Measurements from ENCODE around the gene PRKAG2.

The PRKAG2 gene

DNA sequence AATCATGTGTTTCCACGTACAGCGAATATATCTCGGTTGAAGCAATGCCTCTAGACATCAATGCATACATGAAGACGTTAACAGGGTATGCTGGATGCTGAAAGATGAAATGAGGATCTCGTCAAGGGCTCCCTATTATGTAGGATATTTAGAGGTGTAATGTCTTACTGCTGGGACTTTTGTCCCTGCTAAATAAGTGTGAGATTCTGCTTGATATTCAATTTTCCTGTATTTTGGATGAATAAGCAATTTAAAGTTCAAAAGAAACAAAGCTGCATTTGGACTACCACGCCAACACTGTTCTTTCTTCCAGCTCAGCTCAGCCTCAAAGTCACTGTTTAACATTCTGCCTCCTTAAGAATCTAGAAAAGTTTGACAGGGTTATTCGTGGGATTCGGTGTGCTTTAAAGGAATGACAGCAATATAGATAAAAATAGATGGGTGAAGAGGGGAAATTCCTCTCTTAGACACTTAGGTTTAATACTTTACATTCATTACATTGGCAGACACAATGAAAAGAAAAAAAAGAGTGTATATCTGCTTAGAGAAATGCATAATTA lies 247.1 kb downstream of the PRKAG2 start:
- Histone ChIP-seq H3K27me3 (ENCODE audit: insufficient read depth, low read length) (no peaks in the 10 kb centered on the region), H3K36me3 (ENCODE audit: insufficient read depth, low read length) (no peaks in the 10 kb centered on the region), H2AFZ (ENCODE audit: low read depth, low read length) (no peak overlapping the region), H3K4me1 (ENCODE audit: insufficient read depth, low read length) (peaks cover 21% of the 10 kb centered on the region), H3K4me3 (ENCODE audit: low read length) (no peak overlapping the region), H3K9me3 (ENCODE audit: low read length) (no peaks in the 10 kb centered on the region)

DNA sequence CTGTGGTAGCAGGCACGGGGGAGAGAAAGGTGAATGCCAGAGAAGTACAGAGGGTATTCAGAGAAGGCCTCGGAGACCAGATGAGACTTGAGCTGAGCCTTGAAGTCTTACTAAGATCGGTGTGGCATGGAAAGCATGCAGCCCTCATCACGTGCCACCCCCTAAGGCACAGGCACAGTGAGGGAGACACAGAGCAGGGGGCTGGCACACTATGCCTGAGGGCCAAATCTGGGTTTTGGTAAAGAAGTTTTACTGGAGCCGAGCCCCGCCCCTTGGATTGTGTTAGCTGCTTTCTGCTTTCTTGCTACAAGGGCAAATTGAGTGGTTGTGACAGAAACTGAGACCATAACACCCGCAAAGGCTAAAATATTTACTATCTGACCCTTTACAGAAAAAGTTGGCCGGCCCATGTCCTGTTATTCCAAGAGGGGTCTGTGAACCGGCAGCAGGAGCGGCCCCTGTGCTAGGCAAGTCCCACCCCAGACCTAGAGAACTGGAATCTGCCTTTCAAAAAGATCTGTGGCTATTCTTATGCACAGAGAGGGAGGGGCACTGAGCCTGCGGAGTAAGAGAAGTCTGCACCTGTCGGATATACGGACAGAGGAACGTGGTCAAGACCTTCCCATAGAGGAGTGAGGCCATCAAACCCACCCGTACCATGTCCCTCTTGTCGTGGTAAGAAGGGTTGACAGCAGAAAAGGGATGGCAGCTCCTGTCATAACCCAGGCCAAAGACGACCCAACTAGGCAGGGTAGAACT lies 247.9 kb downstream of the PRKAG2 start:
- Histone ChIP-seq H3K4me1 (ENCODE audit: insufficient read depth, low read length) (peaks cover 21% of the 10 kb centered on the region), H3K36me3 (ENCODE audit: insufficient read depth, low read length) (no peaks in the 10 kb centered on the region), H3K4me3 (ENCODE audit: low read length) (no peak overlapping the region), H2AFZ (ENCODE audit: low read depth, low read length) (no peak overlapping the region), H3K9me3 (ENCODE audit: low read length) (no peaks in the 10 kb centered on the region), H3K27me3 (ENCODE audit: insufficient read depth, low read length) (no peaks in the 10 kb centered on the region)

DNA sequence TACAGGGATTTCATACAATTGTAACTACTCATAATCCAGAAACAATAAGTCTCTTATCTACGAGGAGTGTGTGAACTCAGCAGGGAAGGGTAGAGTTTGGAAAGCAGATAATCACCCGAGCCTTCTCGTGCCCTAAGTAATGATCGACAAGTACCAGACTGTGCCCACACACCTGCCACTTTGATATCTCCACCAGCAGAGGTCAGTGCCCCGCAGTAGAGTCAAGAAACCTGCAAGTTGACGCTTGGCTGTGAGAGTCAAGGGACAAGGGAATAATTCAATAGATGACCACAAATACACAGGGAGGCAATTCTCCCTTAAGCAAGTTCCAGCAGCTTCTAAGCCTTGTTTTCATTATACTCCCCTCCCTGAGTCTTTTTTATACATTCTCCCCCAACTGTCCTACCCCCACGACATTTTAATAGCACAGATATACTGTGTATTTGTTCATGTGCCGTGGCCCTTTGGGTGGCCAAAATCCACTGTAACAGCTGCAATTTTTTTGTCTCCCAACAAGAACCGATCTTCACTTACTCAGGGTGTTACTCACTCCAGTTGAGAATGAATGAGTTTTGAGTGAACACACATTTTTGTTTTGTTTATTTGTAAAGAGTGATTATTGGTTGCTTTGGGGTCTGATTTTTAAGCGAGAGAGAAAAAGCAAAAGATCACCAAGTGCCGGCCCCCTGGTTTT lies 250.3 kb downstream of the PRKAG2 start:
- H3K9me3 ChIP-seq (ENCODE audit: low read length) = no peaks in the 10 kb centered on the region
- H3K36me3 ChIP-seq (ENCODE audit: insufficient read depth, low read length) = no peaks in the 10 kb centered on the region
- no peak overlapping the region for H3K4me3 ChIP-seq (ENCODE audit: low read length)
- no peak overlapping the region for H2AFZ ChIP-seq (ENCODE audit: low read depth, low read length)
- H3K4me1 ChIP-seq (ENCODE audit: insufficient read depth, low read length) = peaks cover 21% of the 10 kb centered on the region
- H3K27me3 ChIP-seq (ENCODE audit: insufficient read depth, low read length) = no peaks in the 10 kb centered on the region

GRCh38 chr7:151625606-151626005 lies 251.3 kb downstream of the PRKAG2 start:
- Histone ChIP-seq H3K4me1 (ENCODE audit: insufficient read depth, low read length) (peaks cover 16% of the 10 kb centered on the region), H3K27me3 (ENCODE audit: insufficient read depth, low read length) (no peaks in the 10 kb centered on the region), H3K9me3 (ENCODE audit: low read length) (no peaks in the 10 kb centered on the region), H3K4me3 (ENCODE audit: low read length) (no peak overlapping the region), H3K36me3 (ENCODE audit: insufficient read depth, low read length) (no peaks in the 10 kb centered on the region), H2AFZ (ENCODE audit: low read depth, low read length) (no peak overlapping the region)

DNA sequence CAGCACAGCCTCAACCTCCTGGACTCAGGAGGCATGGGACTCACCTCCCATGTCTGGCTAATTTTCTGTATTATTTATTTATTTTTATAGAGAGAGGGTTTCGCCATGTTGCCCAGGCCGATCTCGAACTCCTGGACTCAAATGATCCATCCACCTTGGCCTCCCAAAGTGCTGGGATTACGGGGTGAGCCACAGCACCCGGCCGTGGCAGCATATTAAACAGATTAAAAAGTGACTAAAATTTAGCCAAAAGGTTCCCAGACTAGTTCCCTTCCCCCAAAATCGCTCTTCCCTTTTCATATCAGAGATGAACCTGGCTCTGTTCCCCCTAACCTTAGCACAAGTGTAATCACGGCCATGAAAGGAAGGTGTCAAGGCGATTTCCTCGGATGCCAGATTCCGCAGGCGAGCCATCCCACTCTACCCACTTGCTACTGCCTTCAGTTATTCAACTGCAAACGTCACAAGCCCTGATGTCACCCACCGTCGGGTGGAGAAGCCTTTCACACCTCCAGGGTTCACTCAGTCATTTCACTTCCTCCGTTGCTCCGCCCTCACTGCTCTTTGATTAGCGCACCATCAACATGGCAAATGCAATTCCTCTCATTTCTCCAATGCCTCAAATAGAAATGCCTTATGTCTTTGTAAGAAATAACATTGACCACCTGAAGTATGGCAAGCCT lies 252.5 kb downstream of the PRKAG2 start:
- Histone ChIP-seq H3K4me1 (ENCODE audit: insufficient read depth, low read length) (peaks cover 7% of the 10 kb centered on the region), H3K36me3 (ENCODE audit: insufficient read depth, low read length) (no peaks in the 10 kb centered on the region), H3K27me3 (ENCODE audit: insufficient read depth, low read length) (no peaks in the 10 kb centered on the region), H3K4me3 (ENCODE audit: low read length) (no peak overlapping the region), H3K9me3 (ENCODE audit: low read length) (no peaks in the 10 kb centered on the region), H2AFZ (ENCODE audit: low read depth, low read length) (no peak overlapping the region)

GRCh38 chr7:151623766-151624165 lies 253.1 kb downstream of the PRKAG2 start:
- no peaks in the 10 kb centered on the region for H3K36me3 ChIP-seq (ENCODE audit: insufficient read depth, low read length)
- no peaks in the 10 kb centered on the region for H3K9me3 ChIP-seq (ENCODE audit: low read length)
- no peak overlapping the region for H3K4me3 ChIP-seq (ENCODE audit: low read length)
- H3K27me3 ChIP-seq (ENCODE audit: insufficient read depth, low read length) = no peaks in the 10 kb centered on the region
- no peak overlapping the region for H2AFZ ChIP-seq (ENCODE audit: low read depth, low read length)
- H3K4me1 ChIP-seq (ENCODE audit: insufficient read depth, low read length) = peaks cover 1% of the 10 kb centered on the region

DNA sequence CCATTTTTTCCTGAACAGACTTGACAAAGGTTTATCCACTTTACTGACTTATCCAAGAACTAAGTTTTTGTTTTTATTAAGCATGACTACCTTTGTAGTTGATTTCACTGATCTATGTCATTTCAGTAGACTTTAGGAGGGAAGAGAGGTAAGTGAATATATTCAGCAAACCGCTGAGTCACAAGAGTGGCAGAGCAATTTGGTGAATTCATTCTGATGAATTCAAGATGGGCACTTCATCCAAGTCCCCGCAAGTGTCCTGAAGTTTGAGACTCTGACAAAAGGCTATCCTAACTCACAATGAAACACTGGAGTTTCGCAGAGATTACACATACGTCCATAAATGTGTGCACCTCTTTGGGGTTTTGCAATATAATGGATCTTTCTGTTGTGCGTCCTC lies 255.0 kb downstream of the PRKAG2 start:
- Histone ChIP-seq H2AFZ (ENCODE audit: low read depth, low read length) (no peak overlapping the region), H3K4me1 (ENCODE audit: insufficient read depth, low read length) (no peaks in the 10 kb centered on the region), H3K4me3 (ENCODE audit: low read length) (no peak overlapping the region), H3K36me3 (ENCODE audit: insufficient read depth, low read length) (no peaks in the 10 kb centered on the region), H3K27me3 (ENCODE audit: insufficient read depth, low read length) (no peaks in the 10 kb centered on the region), H3K9me3 (ENCODE audit: low read length) (no peaks in the 10 kb centered on the region)

- no peaks in the 10 kb centered on the region for H3K4me1 ChIP-seq (ENCODE audit: insufficient read depth, low read length)
- H3K36me3 ChIP-seq (ENCODE audit: insufficient read depth, low read length) = no peaks in the 10 kb centered on the region
- no peak overlapping the region for H2AFZ ChIP-seq (ENCODE audit: low read depth, low read length)
- no peaks in the 10 kb centered on the region for H3K9me3 ChIP-seq (ENCODE audit: low read length)
- no peaks in the 10 kb centered on the region for H3K27me3 ChIP-seq (ENCODE audit: insufficient read depth, low read length)
- no peak overlapping the region for H3K4me3 ChIP-seq (ENCODE audit: low read length)
These were observed 260.3 kb downstream of the PRKAG2 start for GRCh38 chr7:151616443-151617213.

- H3K9me3 ChIP-seq (ENCODE audit: low read length) = no peaks in the 10 kb centered on the region
- H3K4me3 ChIP-seq (ENCODE audit: low read length) = no peak overlapping the region
- H3K27me3 ChIP-seq (ENCODE audit: insufficient read depth, low read length) = no peaks in the 10 kb centered on the region
- H2AFZ ChIP-seq (ENCODE audit: low read depth, low read length) = no peak overlapping the region
- H3K4me1 ChIP-seq (ENCODE audit: insufficient read depth, low read length) = no peaks in the 10 kb centered on the region
- H3K36me3 ChIP-seq (ENCODE audit: insufficient read depth, low read length) = no peaks in the 10 kb centered on the region
These were observed 261.1 kb downstream of the PRKAG2 start for GRCh38 chr7:151615784-151616183.

- H2AFZ ChIP-seq (ENCODE audit: low read depth, low read length) = no peak overlapping the region
- H3K4me3 ChIP-seq (ENCODE audit: low read length) = no peak overlapping the region
- H3K27me3 ChIP-seq (ENCODE audit: insufficient read depth, low read length) = no peaks in the 10 kb centered on the region
- no peaks in the 10 kb centered on the region for H3K36me3 ChIP-seq (ENCODE audit: insufficient read depth, low read length)
- no peaks in the 10 kb centered on the region for H3K9me3 ChIP-seq (ENCODE audit: low read length)
- H3K4me1 ChIP-seq (ENCODE audit: insufficient read depth, low read length) = no peaks in the 10 kb centered on the region
These were observed 261.9 kb downstream of the PRKAG2 start for GRCh38 chr7:151615058-151615457.

- Histone ChIP-seq H3K4me3 (ENCODE audit: low read length) (no peak overlapping the region), H3K27me3 (ENCODE audit: insufficient read depth, low read length) (no peaks in the 10 kb centered on the region), H3K4me1 (ENCODE audit: insufficient read depth, low read length) (no peaks in the 10 kb centered on the region)
These were observed 262.9 kb downstream of the PRKAG2 start for GRCh38 chr7:151614019-151614418.

DNA sequence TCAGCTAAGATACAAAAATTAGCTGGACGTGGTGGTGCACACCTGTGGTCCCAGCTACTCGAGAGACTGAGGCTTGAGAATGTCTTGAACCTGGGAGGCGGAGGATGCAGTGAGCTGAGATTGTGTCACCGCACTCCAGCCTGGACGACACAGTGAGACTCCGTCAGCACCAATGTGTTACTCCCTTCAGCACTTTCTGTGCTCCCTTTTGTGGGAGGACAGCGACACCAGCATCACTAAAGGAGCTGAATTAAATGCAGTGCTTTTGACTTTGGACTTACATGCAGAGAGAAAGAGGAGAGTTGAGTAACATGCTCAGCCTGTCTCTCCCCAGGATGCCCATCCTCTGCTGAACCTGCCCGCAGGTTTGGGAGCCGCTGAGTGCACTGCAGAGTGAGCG lies 265.0 kb downstream of the PRKAG2 start:
- Histone ChIP-seq H3K36me3 (ENCODE audit: insufficient read depth, low read length) (no peaks in the 10 kb centered on the region), H3K4me1 (ENCODE audit: insufficient read depth, low read length) (no peaks in the 10 kb centered on the region), H3K27me3 (ENCODE audit: insufficient read depth, low read length) (no peaks in the 10 kb centered on the region), H3K9me3 (ENCODE audit: low read length) (no peaks in the 10 kb centered on the region), H3K4me3 (ENCODE audit: low read length) (no peak overlapping the region), H2AFZ (ENCODE audit: low read depth, low read length) (no peak overlapping the region)

More at GRCh38 chr7:151614019-151614418, 262.9 kb downstream of the PRKAG2 start:
- H3K9me3 ChIP-seq (ENCODE audit: low read length) = no peaks in the 10 kb centered on the region
- H3K36me3 ChIP-seq (ENCODE audit: insufficient read depth, low read length) = no peaks in the 10 kb centered on the region
- no peak overlapping the region for H2AFZ ChIP-seq (ENCODE audit: low read depth, low read length)
